ENCODE measurements around the gene SMC1A.

DNA sequence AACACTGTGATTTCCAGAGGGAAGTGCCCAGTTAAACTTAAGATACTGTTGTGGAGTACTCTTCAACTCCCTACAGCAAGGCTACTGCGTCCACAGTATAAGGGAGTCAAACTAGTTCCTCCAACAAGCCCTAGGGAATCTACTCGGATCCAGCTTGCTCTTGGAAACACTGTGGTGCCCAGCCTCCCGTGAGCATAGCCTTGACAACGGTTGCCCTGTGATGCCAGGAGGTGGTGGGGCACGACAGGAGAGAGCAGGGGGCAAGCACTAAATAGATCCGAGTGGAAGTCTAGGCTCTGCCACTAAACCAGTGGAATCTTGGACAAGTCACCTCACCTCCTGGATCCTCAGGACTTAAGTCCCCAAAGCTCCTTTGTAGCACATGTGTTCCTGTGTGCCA is 45.6 kb downstream of the SMC1A start:
- TF ChIP-seq, protein P1, sequence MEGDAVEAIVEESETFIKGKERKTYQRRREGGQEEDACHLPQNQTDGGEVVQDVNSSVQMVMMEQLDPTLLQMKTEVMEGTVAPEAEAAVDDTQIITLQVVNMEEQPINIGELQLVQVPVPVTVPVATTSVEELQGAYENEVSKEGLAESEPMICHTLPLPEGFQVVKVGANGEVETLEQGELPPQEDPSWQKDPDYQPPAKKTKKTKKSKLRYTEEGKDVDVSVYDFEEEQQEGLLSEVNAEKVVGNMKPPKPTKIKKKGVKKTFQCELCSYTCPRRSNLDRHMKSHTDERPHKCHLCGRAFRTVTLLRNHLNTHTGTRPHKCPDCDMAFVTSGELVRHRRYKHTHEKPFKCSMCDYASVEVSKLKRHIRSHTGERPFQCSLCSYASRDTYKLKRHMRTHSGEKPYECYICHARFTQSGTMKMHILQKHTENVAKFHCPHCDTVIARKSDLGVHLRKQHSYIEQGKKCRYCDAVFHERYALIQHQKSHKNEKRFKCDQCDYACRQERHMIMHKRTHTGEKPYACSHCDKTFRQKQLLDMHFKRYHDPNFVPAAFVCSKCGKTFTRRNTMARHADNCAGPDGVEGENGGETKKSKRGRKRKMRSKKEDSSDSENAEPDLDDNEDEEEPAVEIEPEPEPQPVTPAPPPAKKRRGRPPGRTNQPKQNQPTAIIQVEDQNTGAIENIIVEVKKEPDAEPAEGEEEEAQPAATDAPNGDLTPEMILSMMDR (IDR thresholded peaks at IDR 0.05): no peak
- no peak for TF ChIP-seq POLR2AphosphoS5 (IDR thresholded peaks at IDR 0.05; ENCODE audit: insufficient read depth in 1 of 2, low read depth in 1 of 2)
